ENCODE data around the gene SRRM4. TPM values are rescaled to one million over a fixed set of nuclear protein-coding genes. Genes with fewer than 3 reads are reported as not detected.

SRRM4 gene
- total and polyA plus RNA-seq, 10 of the 15 experiments (the other 5 are each of a cell fraction or from before 2014, with no cell fraction given) = under 0.01 to 0.01 TPM; not detected in 8

DNA sequence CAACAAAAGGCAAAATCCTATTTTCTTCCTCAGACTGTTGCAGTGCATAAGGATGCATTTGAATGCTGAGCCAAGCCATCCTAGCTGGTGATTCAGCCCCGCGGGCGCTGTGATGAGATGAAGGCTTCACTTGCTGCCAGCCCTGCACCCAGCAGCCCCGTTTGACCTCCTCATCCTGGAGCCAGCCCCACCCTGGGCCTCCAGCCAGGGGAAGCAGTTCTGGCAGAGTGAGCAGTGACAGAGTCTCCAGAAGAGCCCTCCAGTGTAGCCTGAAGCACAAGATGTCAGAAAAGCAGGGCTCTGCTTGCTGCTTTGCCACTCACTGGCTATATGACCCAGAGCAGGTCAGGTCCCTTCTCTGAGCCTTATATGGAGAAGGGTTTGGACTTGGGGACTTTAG is 101.2 kb downstream of the SRRM4 start:
- FAIRE-seq = no peak
- Histone ChIP-seq H3K36me3 (ENCODE audit: control insufficient read depth in 2 of 2, insufficient read depth in 2 of 2, low read length in 1 of 2) (no peaks in the 10 kb centered on the region), H4K20me1 (ENCODE audit: control insufficient read depth, insufficient read depth) (no peaks in the 10 kb centered on the region), H3K9ac (ENCODE audit: control insufficient read depth, insufficient read depth, low read length) (no peak overlapping the region), H3K27ac (ENCODE audit: control insufficient read depth, insufficient read depth) (no peak overlapping the region), H3K4me2 (ENCODE audit: control insufficient read depth, insufficient read depth) (no peak overlapping the region), H2AFZ (ENCODE audit: control insufficient read depth, low read depth, low read length) (no peak overlapping the region), H3K4me3 (no peak overlapping the region), H3K9me3 (replicated peaks; ENCODE audit: control insufficient read depth, insufficient read depth, low read length) (no peaks in the 10 kb centered on the region), H3K79me2 (ENCODE audit: control insufficient read depth, insufficient read depth, low read length) (no peaks in the 10 kb centered on the region), H3K27me3 (replicated peaks in 1 of 2; ENCODE audit: control insufficient read depth in 2 of 2, insufficient read depth in 2 of 2, low read length in 1 of 2) (no peaks in the 10 kb centered on the region; a peak in 1 of 4 replicates), H3K4me1 (ENCODE audit: control insufficient read depth, insufficient read depth, low read length) (no peaks in the 10 kb centered on the region)
- WGBS (ENCODE audit: insufficient coverage, insufficient replicate concordance, low lambda C conversion rate, missing lambda C conversion rate) = 33% methylated on average over 4 of the region's 4 CpGs
- ATAC-seq = no peak
- ChIA-PET CTCF (no interaction called here), SMC1A (ENCODE audit: uncharacterized antibody, unreplicated experiment) (no interaction called here), RAD21 (ENCODE audit: unreplicated experiment) (no interaction called here), POLR2A (no interaction called here)
- TF ChIP-seq NR2F1 (conservative IDR thresholded peaks at IDR 0.05) (no peak), FOXK2 (IDR thresholded peaks at IDR 0.05) (no peak), MYB (IDR thresholded peaks at IDR 0.05; ENCODE audit: borderline replicate concordance, low read depth, low read length) (no peak), TCF7 (IDR thresholded peaks at IDR 0.05; ENCODE audit: borderline replicate concordance) (no peak), PAX8 (IDR thresholded peaks at IDR 0.05) (no peak), HDAC6 (IDR thresholded peaks at IDR 0.05; ENCODE audit: unreplicated experiment) (no peak), ZNF274 (IDR thresholded peaks at IDR 0.05; ENCODE audit: insufficient read depth, insufficient read length) (no peak), PKNOX1 (IDR thresholded peaks at IDR 0.05) (no peak), SREBF2 (IDR thresholded peaks at IDR 0.05; ENCODE audit: low read length) (no peak), KLF5 (IDR thresholded peaks at IDR 0.05; ENCODE audit: partially characterized antibody) (no peak), SIX5 (IDR thresholded peaks at IDR 0.05; ENCODE audit: low read depth, low read length, severe bottlenecking) (no peak), CBFB (IDR thresholded peaks at IDR 0.05; ENCODE audit: low read depth) (no peak), BRCA1 (IDR thresholded peaks at IDR 0.05; ENCODE audit: low read depth, low read length) (no peak), USF2 (IDR thresholded peaks at IDR 0.05; ENCODE audit: borderline replicate concordance, low read depth, low read length) (no peak), CBX3 (IDR thresholded peaks at IDR 0.05; ENCODE audit: borderline replicate concordance, low read depth) (no peak)
- TF ChIP-seq, protein P1, sequence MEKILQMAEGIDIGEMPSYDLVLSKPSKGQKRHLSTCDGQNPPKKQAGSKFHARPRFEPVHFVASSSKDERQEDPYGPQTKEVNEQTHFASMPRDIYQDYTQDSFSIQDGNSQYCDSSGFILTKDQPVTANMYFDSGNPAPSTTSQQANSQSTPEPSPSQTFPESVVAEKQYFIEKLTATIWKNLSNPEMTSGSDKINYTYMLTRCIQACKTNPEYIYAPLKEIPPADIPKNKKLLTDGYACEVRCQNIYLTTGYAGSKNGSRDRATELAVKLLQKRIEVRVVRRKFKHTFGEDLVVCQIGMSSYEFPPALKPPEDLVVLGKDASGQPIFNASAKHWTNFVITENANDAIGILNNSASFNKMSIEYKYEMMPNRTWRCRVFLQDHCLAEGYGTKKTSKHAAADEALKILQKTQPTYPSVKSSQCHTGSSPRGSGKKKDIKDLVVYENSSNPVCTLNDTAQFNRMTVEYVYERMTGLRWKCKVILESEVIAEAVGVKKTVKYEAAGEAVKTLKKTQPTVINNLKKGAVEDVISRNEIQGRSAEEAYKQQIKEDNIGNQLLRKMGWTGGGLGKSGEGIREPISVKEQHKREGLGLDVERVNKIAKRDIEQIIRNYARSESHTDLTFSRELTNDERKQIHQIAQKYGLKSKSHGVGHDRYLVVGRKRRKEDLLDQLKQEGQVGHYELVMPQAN (conservative IDR thresholded peaks at IDR 0.05) = no peak
- TF ChIP-seq, protein P2, sequence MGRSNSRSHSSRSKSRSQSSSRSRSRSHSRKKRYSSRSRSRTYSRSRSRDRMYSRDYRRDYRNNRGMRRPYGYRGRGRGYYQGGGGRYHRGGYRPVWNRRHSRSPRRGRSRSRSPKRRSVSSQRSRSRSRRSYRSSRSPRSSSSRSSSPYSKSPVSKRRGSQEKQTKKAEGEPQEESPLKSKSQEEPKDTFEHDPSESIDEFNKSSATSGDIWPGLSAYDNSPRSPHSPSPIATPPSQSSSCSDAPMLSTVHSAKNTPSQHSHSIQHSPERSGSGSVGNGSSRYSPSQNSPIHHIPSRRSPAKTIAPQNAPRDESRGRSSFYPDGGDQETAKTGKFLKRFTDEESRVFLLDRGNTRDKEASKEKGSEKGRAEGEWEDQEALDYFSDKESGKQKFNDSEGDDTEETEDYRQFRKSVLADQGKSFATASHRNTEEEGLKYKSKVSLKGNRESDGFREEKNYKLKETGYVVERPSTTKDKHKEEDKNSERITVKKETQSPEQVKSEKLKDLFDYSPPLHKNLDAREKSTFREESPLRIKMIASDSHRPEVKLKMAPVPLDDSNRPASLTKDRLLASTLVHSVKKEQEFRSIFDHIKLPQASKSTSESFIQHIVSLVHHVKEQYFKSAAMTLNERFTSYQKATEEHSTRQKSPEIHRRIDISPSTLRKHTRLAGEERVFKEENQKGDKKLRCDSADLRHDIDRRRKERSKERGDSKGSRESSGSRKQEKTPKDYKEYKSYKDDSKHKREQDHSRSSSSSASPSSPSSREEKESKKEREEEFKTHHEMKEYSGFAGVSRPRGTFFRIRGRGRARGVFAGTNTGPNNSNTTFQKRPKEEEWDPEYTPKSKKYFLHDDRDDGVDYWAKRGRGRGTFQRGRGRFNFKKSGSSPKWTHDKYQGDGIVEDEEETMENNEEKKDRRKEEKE (IDR thresholded peaks at IDR 0.05) = no peak
- TF ChIP-seq, protein P3, sequence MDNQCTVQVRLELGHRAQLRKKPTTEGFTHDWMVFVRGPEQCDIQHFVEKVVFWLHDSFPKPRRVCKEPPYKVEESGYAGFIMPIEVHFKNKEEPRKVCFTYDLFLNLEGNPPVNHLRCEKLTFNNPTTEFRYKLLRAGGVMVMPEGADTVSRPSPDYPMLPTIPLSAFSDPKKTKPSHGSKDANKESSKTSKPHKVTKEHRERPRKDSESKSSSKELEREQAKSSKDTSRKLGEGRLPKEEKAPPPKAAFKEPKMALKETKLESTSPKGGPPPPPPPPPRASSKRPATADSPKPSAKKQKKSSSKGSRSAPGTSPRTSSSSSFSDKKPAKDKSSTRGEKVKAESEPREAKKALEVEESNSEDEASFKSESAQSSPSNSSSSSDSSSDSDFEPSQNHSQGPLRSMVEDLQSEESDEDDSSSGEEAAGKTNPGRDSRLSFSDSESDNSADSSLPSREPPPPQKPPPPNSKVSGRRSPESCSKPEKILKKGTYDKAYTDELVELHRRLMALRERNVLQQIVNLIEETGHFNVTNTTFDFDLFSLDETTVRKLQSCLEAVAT (IDR thresholded peaks at IDR 0.05) = no peak
- no peak for DNase-seq (ENCODE audit: low read depth, low spot score)
- intact Hi-C loops (cut with micrococcal nuclease; ENCODE audit: unreplicated experiment) (no loop called here), in situ Hi-C loops (cut with MboI) (no loop called here)
- BruUV-seq (replicated peaks) = no TSS peak
